HepG2 (cell line): ENCODE results near the gene SLC8B1. TPM values are rescaled to one million over a fixed set of nuclear protein-coding genes. Genes with fewer than 3 reads are reported as not detected.

Experiments used
- EZH2 ChIP-seq: conservative IDR thresholded peaks from 2 replicates; pipeline ENCODE4 v1.6.1; 2012; ENCODE audit warnings: mild to moderate bottlenecking, low read depth, low read length, moderate library complexity
- GLI4 ChIP-seq: sonication (generic); formaldehyde crosslinking; IDR thresholded peaks from 2 replicates; pipeline ENCODE4 v1.5.1; 2020; ENCODE audit warnings: missing genetic modification reagents, mild to moderate bottlenecking, moderate library complexity, borderline replicate concordance
- HNF1B ChIP-seq: sonication (generic); formaldehyde crosslinking; IDR thresholded peaks from 2 replicates; pipeline ENCODE4 v1.5.1; 2020; ENCODE audit warnings: mild to moderate bottlenecking, moderate library complexity, missing genetic modification reagents
- KDM1A ChIP-seq: IDR thresholded peaks from 2 replicates; pipeline ENCODE4 v1.6.1; 2016; ENCODE audit warnings: missing compliant biosample characterization
- KDM5B ChIP-seq: sonication (generic); formaldehyde crosslinking; IDR thresholded peaks from 2 replicates; pipeline ENCODE4 v1.4.0; 2020; ENCODE audit warnings: missing genetic modification reagents, mild to moderate bottlenecking, borderline replicate concordance
- KLF12 ChIP-seq: sonication (generic); formaldehyde crosslinking; IDR thresholded peaks from 2 replicates; pipeline ENCODE4 v1.4.0; 2020; ENCODE audit warnings: missing genetic modification reagents, borderline replicate concordance
- MBNL3 ChIP-seq: fragments of 250-450 bp; sonication (Bioruptor Pico); conservative IDR thresholded peaks from 2 replicates; pipeline ENCODE4 v1.8.0; 2022; ENCODE audit warnings: mild to moderate bottlenecking, inconsistent platforms
- NCOA1 ChIP-seq: sonication (generic); formaldehyde crosslinking; IDR thresholded peaks from 2 replicates; pipeline ENCODE4 v1.9.0; 2021; ENCODE audit warnings: missing genetic modification reagents
- ZNF331 ChIP-seq: sonication (generic); formaldehyde crosslinking; IDR thresholded peaks from 2 replicates; pipeline ENCODE4 v1.4.0; 2020; ENCODE audit warnings: missing genetic modification reagents
- ZNF407 ChIP-seq: sonication (generic); formaldehyde crosslinking; IDR thresholded peaks from one replicate; pipeline ENCODE4 v1.5.1; 2020; ENCODE audit warnings: mild to moderate bottlenecking, missing genetic modification reagents; ENCODE audit errors: not compliant biosample characterization
- ZNF674 ChIP-seq: sonication (generic); formaldehyde crosslinking; IDR thresholded peaks from 2 replicates; pipeline ENCODE4 v1.5.0; 2020; ENCODE audit warnings: low read depth, mild to moderate bottlenecking, missing genetic modification reagents
- ZNF749 ChIP-seq: sonication (generic); formaldehyde crosslinking; IDR thresholded peaks from 2 replicates; pipeline ENCODE4 v1.8.0; 2022; ENCODE audit warnings: mild to moderate bottlenecking, missing genetic modification reagents, moderate library complexity, borderline replicate concordance
- polyA plus RNA-seq, 8 experiments: library from polyadenylated mRNA; depleted of rRNA in 3 of 8; stranded (reverse) in 7 of 8; unstranded in 1 of 8; fragments of >200 nt; fragmentation: Illumina TruSeq in 4 of 8; extraction: Trizol in 4 of 8; gene quantifications; 2 replicates each; pipeline versions ENCODE4 v1.2.1 to v1.2.3, GENCODE V29; 2011 to 2016; ENCODE audit warnings: low read depth in 4 of 8, missing spikeins in 1 of 8, mixed read lengths in 1 of 8; ENCODE audit not compliant: insufficient read depth in 1 of 8
- total RNA-seq, 5 experiments: library from RNA; depleted of rRNA; stranded (reverse); fragments of >200 nt; fragmentation: Illumina TruSeq; extraction: Trizol; gene quantifications; 2 replicates each; pipeline ENCODE4 v1.2.3, GENCODE V29; 2016; ENCODE audit warnings: low read depth in 1 of 5
- TF ChIP-seq, protein P1 (sequence below): sonication (generic); formaldehyde crosslinking; IDR thresholded peaks from 2 replicates; pipeline ENCODE4 v1.4.0; 2020; ENCODE audit warnings: missing genetic modification reagents, mild to moderate bottlenecking, borderline replicate concordance
- TF ChIP-seq, protein P2 (sequence below): IDR thresholded peaks from 2 replicates; pipeline ENCODE4 v1.6.1; 2016; ENCODE audit warnings: missing biosample characterization, missing genetic modification reagents, low read depth

The SLC8B1 gene
- total and polyA plus RNA-seq, 2 of the 13 experiments (the other 11 are each of a cell fraction or from before 2014, with no cell fraction given), result 6.8 to 8.0 TPM

DNA sequence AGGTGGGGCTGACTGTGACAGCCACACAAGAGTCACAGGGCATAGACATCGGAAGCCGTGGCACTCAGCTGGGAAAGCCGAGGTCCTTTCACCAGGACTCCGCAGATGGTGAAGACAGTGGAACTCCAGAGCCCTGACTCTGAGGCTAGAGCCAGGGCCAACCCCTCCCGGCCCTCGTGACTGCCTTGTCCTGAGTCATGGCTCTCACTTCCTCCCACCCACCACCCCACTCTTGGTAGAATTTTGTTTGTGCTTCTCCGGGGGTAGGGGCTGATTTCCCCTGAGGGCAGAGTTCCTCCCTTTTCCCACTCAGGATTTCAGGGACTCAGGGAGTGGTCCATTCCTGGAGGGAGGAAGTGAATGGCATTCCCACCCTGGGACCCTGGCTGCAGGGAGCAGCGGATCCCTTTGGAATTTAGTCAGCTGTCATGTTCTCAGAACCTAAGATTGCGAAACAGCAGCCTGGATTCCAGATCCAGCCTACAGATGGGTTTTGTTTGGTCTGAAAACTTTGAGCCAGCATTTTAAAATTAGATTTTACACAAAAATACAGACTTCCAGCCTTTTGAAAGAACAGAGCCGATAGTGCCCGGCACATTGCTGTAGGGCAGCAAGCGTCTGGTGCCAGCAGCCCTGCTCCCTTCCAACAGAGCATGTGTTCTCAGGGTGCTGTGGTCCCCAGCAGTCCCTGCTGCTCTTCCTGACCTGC is 62.9 kb downstream of the SLC8B1 start (continued):
- TF ChIP-seq, protein P1, sequence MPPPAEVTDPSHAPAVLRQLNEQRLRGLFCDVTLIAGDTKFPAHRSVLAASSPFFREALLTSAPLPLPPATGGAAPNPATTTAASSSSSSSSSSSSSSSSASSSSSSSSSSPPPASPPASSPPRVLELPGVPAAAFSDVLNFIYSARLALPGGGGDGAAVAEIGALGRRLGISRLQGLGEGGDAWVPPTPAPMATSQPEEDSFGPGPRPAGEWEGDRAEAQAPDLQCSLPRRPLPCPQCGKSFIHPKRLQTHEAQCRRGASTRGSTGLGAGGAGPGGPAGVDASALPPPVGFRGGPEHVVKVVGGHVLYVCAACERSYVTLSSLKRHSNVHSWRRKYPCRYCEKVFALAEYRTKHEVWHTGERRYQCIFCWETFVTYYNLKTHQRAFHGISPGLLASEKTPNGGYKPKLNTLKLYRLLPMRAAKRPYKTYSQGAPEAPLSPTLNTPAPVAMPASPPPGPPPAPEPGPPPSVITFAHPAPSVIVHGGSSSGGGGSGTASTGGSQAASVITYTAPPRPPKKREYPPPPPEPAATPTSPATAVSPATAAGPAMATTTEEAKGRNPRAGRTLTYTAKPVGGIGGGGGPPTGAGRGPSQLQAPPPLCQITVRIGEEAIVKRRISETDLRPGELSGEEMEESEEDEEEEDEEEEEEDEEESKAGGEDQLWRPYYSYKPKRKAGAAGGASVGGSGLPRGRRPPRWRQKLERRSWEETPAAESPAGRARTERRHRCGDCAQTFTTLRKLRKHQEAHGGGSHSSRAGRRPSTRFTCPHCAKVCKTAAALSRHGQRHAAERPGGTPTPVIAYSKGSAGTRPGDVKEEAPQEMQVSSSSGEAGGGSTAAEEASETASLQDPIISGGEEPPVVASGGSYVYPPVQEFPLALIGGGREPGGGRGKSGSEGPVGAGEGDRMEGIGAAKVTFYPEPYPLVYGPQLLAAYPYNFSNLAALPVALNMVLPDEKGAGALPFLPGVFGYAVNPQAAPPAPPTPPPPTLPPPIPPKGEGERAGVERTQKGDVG (CRISPR knock-in tag), result no peak
- TF ChIP-seq HNF1B (CRISPR knock-in tag) (peak; percentile 65; the same call in 1 of the 2 replicates), NCOA1 (CRISPR knock-in tag) (no peak), KDM1A (CRISPR knock-in tag) (no peak), ZNF331 (CRISPR knock-in tag) (peak; percentile 42; the same call in 1 of the 2 replicates), KDM5B (CRISPR knock-in tag) (peak; percentile 34; the same call in 1 of the 2 replicates), GLI4 (CRISPR knock-in tag) (0 out of 2 replicates have a peak, but pooled peaks have one; percentile 32), ZNF749 (CRISPR knock-in tag) (no peak), EZH2 (no peak), KLF12 (CRISPR knock-in tag) (no peak), MBNL3 (CRISPR knock-in tag) (no peak), ZNF407 (no peak), ZNF674 (CRISPR knock-in tag) (no peak)
- TF ChIP-seq, protein P2, sequence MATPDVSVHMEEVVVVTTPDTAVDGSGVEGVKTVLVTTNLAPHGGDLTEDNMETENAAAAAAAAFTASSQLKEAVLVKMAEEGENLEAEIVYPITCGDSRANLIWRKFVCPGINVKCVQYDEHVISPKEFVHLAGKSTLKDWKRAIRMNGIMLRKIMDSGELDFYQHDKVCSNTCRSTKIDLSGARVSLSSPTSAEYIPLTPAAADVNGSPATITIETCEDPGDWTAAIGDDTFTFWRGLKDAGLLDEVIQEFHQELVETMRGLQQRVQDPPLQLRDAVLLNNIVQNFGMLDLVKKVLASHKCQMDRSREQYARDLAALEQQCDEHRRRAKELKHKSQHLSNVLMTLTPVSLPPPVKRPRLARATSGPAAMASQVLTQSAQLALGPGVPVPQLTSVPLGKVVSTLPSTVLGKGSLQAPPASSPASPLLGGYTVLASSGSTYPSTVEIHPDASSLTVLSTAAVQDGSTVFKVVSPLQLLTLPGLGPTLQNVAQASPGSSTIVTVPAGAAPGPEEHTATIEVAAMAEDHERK, result no peak
